ENCODE results near the gene BNC2. TPM values are rescaled to one million over a fixed set of nuclear protein-coding genes. Genes with fewer than 3 reads are reported as not detected.

Gene BNC2
- total and polyA plus RNA-seq, 2 of the 13 experiments (the other 11 are each of a cell fraction or from before 2014, with no cell fraction given): not detected

GRCh38 chr9:16484180-16484579, 386.3 kb downstream of the BNC2 start:
- in situ Hi-C loops (cut with HindIII; ENCODE audit: extremely low pct_ligation_motif_present, low pct_unique_long_range_greater_than_20kb): no loop called here
- POLR2A ChIA-PET: no interaction called here

DNA sequence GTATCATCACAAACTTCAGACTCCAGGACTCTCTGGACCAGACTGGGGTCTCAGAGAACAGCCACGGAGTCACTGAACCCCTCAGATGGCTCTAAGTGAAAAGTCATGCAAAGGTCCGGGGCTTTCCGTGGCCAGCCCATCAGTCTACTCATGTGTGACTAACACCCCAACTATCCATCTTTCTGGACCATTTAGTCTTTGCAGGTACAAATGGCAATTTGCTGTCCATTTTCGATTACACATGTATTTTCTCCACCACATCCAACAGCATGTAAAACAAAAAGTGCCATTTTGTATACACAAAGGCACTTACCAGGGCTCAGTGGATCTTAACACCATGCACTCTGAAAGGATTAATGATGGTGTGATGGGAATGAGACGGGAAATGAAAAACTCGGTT, 387.7 kb downstream of the BNC2 start:
- no TSS peak for BruUV-seq (replicated peaks)
- ChIA-PET POLR2A (no interaction called here), CTCF (ENCODE audit: low intra/inter-chr PET ratio, low total read pairs) (no interaction called here)
- in situ Hi-C loops (cut with HindIII; ENCODE audit: extremely low pct_ligation_motif_present, low pct_unique_long_range_greater_than_20kb) (no loop called here), intact Hi-C loops (cut with micrococcal nuclease; ENCODE audit: unreplicated experiment) (no loop called here)
- no peak overlapping the region for H3K4me3 ChIP-seq (replicated peaks in 1 of 3; ENCODE audit: insufficient read depth in 1 of 3, low read depth in 2 of 3, low read length in 3 of 3)
- H3K4me2 ChIP-seq (ENCODE audit: low read depth, low read length): no peak overlapping the region
- no peak overlapping the region for H2AFZ ChIP-seq (ENCODE audit: low read length)
- 2% methylated on average over 6 of the region's 6 CpGs for WGBS (ENCODE audit: low lambda C conversion rate)
- H3K79me2 ChIP-seq (ENCODE audit: insufficient read depth, low read length): no peaks in the 10 kb centered on the region
- no peaks in the 10 kb centered on the region for H3K4me1 ChIP-seq (ENCODE audit: insufficient read depth, low read length)
- H3K36me3 ChIP-seq (replicated peaks in 1 of 2; ENCODE audit: control insufficient read depth in 1 of 2, insufficient read depth in 2 of 2, low read length in 2 of 2): no peaks in the 10 kb centered on the region
- no peak overlapping the region for H3K9ac ChIP-seq (ENCODE audit: insufficient read depth, low read depth, low read length)
- no peaks in the 10 kb centered on the region for H4K20me1 ChIP-seq (ENCODE audit: insufficient read depth, low read length)
- no peak for FAIRE-seq
- no peak for DNase-seq (ENCODE audit: low spot score)
- no peaks in the 10 kb centered on the region for H3K27me3 ChIP-seq (ENCODE audit: control insufficient read depth in 1 of 2, insufficient read depth in 2 of 2, low read length in 2 of 2)
- H3K9me3 ChIP-seq (ENCODE audit: low read length): no peaks in the 10 kb centered on the region
- no peak for ATAC-seq
- H3K27ac ChIP-seq (ENCODE audit: extremely low read length, insufficient read depth, low read length): no peak overlapping the region
- TF ChIP-seq ZNF414 (CRISPR knock-in tag; IDR thresholded peaks at IDR 0.05) (no peak), KDM4B (CRISPR knock-in tag; IDR thresholded peaks at IDR 0.05) (no peak), ZBTB4 (CRISPR knock-in tag; IDR thresholded peaks at IDR 0.05; ENCODE audit: borderline replicate concordance) (no peak)

More at GRCh38 chr9:16484180-16484579, 386.3 kb downstream of the BNC2 start:
- CTCF ChIA-PET (ENCODE audit: low intra/inter-chr PET ratio, low total read pairs): no interaction called here
- Histone ChIP-seq H4K20me1 (ENCODE audit: insufficient read depth, low read length) (no peaks in the 10 kb centered on the region), H3K4me2 (ENCODE audit: low read depth, low read length) (no peak overlapping the region), H3K4me1 (ENCODE audit: insufficient read depth, low read length) (no peaks in the 10 kb centered on the region), H3K9ac (ENCODE audit: insufficient read depth, low read depth, low read length) (no peak overlapping the region), H3K4me3 (replicated peaks in 1 of 3; ENCODE audit: insufficient read depth in 1 of 3, low read depth in 2 of 3, low read length in 3 of 3) (no peak overlapping the region), H3K79me2 (ENCODE audit: insufficient read depth, low read length) (no peaks in the 10 kb centered on the region), H3K27ac (ENCODE audit: extremely low read length, insufficient read depth, low read length) (no peak overlapping the region), H3K27me3 (ENCODE audit: control insufficient read depth in 1 of 2, insufficient read depth in 2 of 2, low read length in 2 of 2) (no peaks in the 10 kb centered on the region), H3K9me3 (ENCODE audit: low read length) (no peaks in the 10 kb centered on the region), H2AFZ (ENCODE audit: low read length) (no peak overlapping the region), H3K36me3 (replicated peaks in 1 of 2; ENCODE audit: control insufficient read depth in 1 of 2, insufficient read depth in 2 of 2, low read length in 2 of 2) (no peaks in the 10 kb centered on the region)
- intact Hi-C loops (cut with micrococcal nuclease; ENCODE audit: unreplicated experiment): no loop called here
- BruUV-seq (replicated peaks): no TSS peak
- TF ChIP-seq ZNF256 (CRISPR knock-in tag; conservative IDR thresholded peaks at IDR 0.05): no peak
- no peak for TF ChIP-seq ATF7 (IDR thresholded peaks at IDR 0.05)
- TF ChIP-seq ATF7 (CRISPR knock-in tag; IDR thresholded peaks at IDR 0.05): no peak
- no peak for TF ChIP-seq NAIF1 (CRISPR knock-in tag; IDR thresholded peaks at IDR 0.05; ENCODE audit: borderline replicate concordance)
- no peak for TF ChIP-seq TMF1 (CRISPR knock-in tag; IDR thresholded peaks at IDR 0.05; ENCODE audit: low read depth)
- TF ChIP-seq YEATS4 (CRISPR knock-in tag; IDR thresholded peaks at IDR 0.05; ENCODE audit: borderline replicate concordance): no peak
- TF ChIP-seq ZFP1 (CRISPR knock-in tag; IDR thresholded peaks at IDR 0.05): no peak
- no peak for TF ChIP-seq SP5 (CRISPR knock-in tag; IDR thresholded peaks at IDR 0.05; ENCODE audit: borderline replicate concordance, low read depth)
- no peak for TF ChIP-seq JUNB (CRISPR knock-in tag; IDR thresholded peaks at IDR 0.05; ENCODE audit: borderline replicate concordance)
- TF ChIP-seq NR3C1 (CRISPR knock-in tag; IDR thresholded peaks at IDR 0.05): no peak
- no peak for TF ChIP-seq RCOR2 (CRISPR knock-in tag; IDR thresholded peaks at IDR 0.05)
- no peak for TF ChIP-seq ZNF839 (CRISPR knock-in tag; IDR thresholded peaks at IDR 0.05; ENCODE audit: borderline replicate concordance)
- TF ChIP-seq, protein P1, sequence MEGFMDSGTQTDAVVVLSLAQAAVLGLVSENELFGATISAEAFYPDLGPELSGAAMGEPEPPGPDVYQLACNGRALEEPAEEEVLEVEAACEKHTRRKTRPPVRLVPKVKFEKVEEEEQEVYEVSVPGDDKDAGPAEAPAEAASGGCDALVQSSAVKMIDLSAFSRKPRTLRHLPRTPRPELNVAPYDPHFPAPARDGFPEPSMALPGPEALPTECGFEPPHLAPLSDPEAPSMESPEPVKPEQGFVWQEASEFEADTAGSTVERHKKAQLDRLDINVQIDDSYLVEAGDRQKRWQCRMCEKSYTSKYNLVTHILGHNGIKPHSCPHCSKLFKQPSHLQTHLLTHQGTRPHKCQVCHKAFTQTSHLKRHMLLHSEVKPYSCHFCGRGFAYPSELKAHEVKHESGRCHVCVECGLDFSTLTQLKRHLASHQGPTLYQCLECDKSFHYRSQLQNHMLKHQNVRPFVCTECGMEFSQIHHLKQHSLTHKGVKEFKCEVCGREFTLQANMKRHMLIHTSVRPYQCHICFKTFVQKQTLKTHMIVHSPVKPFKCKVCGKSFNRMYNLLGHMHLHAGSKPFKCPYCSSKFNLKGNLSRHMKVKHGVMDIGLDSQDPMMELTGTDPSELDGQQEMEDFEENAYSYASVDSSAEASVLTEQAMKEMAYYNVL (CRISPR knock-in tag; IDR thresholded peaks at IDR 0.05; ENCODE audit: borderline replicate concordance): no peak
- TF ChIP-seq ZNF776 (CRISPR knock-in tag; IDR thresholded peaks at IDR 0.05): no peak
- no peak for TF ChIP-seq HNRNPLL (IDR thresholded peaks at IDR 0.05; ENCODE audit: low read depth, low read length, poor library complexity, severe bottlenecking)
- ATAC-seq (no peak), FAIRE-seq (no peak), DNase-seq (ENCODE audit: low spot score) (no peak)
- WGBS (ENCODE audit: low lambda C conversion rate): 2% methylated on average over 5 of the region's 5 CpGs
